Urinary bladder (tissue), 4 donors: ENCODE data around the gene THYN1. TPM values are rescaled to one million over a fixed set of nuclear protein-coding genes. Genes with fewer than 3 reads are reported as not detected.
A peak's percentile ranks its signal among the peaks of the same experiment; 100 is the strongest.
"Not testable (repeated sequence)": the region's sequence is repeated elsewhere in the genome, so short reads cannot be mapped to it uniquely, and the experiment has no call there.

Experiments
- DNase-seq: peaks from one replicate; pipeline ENCODE4 v3.0.0-alpha.2; 2015; ENCODE audit errors: extremely low spot score
- H3K27ac ChIP-seq: one replicate; pipeline ENCODE4 v1.5.1; 2013; ENCODE audit warnings: low read depth, mild to moderate bottlenecking, moderate library complexity
- H3K36me3 ChIP-seq: one replicate; pipeline ENCODE4 v1.6.1; 2013; ENCODE audit warnings: mild to moderate bottlenecking, moderate library complexity; ENCODE audit not compliant: insufficient read depth
- H3K4me1 ChIP-seq: one replicate; pipeline ENCODE4 v1.6.1; 2013; ENCODE audit warnings: mild to moderate bottlenecking, moderate library complexity; ENCODE audit not compliant: insufficient read depth
- H3K4me3 ChIP-seq: one replicate; pipeline ENCODE4 v1.5.1; 2013; ENCODE audit warnings: low read depth, low read length
- WGBS: extraction: QIAGEN DNeasy Blood & Tissue Kit; methylation state at CpG from one replicate; pipeline ENCODE4 v1.1.7; 2013; 5-methylcytosine and 5-hydroxymethylcytosine counted together
- polyA plus RNA-seq: library from polyadenylated mRNA; stranded (reverse); fragments of 200-250 nt; gene quantifications from one replicate; pipeline ENCODE4 v1.2.3, GENCODE V29; 2013
- total RNA-seq: library from RNA; depleted of rRNA; stranded (reverse); fragments of >200 nt; gene quantifications from one replicate; pipeline ENCODE4 v1.2.3, GENCODE V29; 2014
- donor health status: healthy with polysubstance abuse.
- donor health status: healthy.

THYN1 gene
- total RNA-seq = 47.2 TPM
- 61.7 TPM for polyA plus RNA-seq

GRCh38 chr11:134253188-134253993 lies at the start of gene THYN1, which contains the start of gene ACAD8:
Gene THYN1 (minus strand): TSS chr11:134253352. CDS start chr11:134252882, 470 bp downstream.
Gene ACAD8 (plus strand): TSS chr11:134253568. CDS start chr11:134253601, 33 bp downstream.
- DNase-seq = peak; percentile 89
- Histone ChIP-seq H3K4me3 (peak within 1 kb of the TSS; percentile 75), H3K36me3 (no peaks in the 10 kb centered on the region), H3K4me1 (peaks cover 5% of the 10 kb centered on the region), H3K27ac (no peak within 1 kb of the TSS)
- WGBS = under 1% methylated on average over 70 of the region's 70 CpGs

GRCh38 chr11:134294664-134295063 lies 41.5 kb upstream of the THYN1 start:
- Histone ChIP-seq H3K27ac (no peak overlapping the region), H3K4me1 (no peaks in the 10 kb centered on the region), H3K36me3 (no peaks in the 10 kb centered on the region), H3K4me3 (no peak overlapping the region)
- 79% methylated on average over 9 of the region's 9 CpGs for WGBS
- DNase-seq = no peak

- Histone ChIP-seq H3K4me1 (no peaks in the 10 kb centered on the region), H3K27ac (no peak overlapping the region), H3K36me3 (no peaks in the 10 kb centered on the region), H3K4me3 (no peak overlapping the region)
- 77% methylated on average over 20 of the region's 20 CpGs for WGBS
- no peak for DNase-seq
These were observed 40.3 kb upstream of the THYN1 start for GRCh38 chr11:134293119-134294113.

GRCh38 chr11:134292661-134293060 lies 39.5 kb upstream of the THYN1 start:
- H3K4me1 ChIP-seq = no peaks in the 10 kb centered on the region
- 88% methylated on average over 15 of the region's 15 CpGs for WGBS
- no peak overlapping the region for H3K27ac ChIP-seq
- DNase-seq = no peak
- H3K4me3 ChIP-seq = no peak overlapping the region
- no peaks in the 10 kb centered on the region for H3K36me3 ChIP-seq

- 99% methylated on average over 6 of the region's 6 CpGs for WGBS
- no peak for DNase-seq
These were observed 38.0 kb upstream of the THYN1 start for GRCh38 chr11:134291196-134291595.

GRCh38 chr11:134290646-134291045 lies 37.5 kb upstream of the THYN1 start:
- no peak for DNase-seq
- no peak overlapping the region for H3K27ac ChIP-seq
- H3K4me1 ChIP-seq = no peaks in the 10 kb centered on the region
- no peak overlapping the region for H3K4me3 ChIP-seq
- WGBS = 93% methylated on average over 7 of the region's 7 CpGs
- no peaks in the 10 kb centered on the region for H3K36me3 ChIP-seq

More at GRCh38 chr11:134291196-134291595, 38.0 kb upstream of the THYN1 start:
- no peak overlapping the region for H3K4me3 ChIP-seq
- no peaks in the 10 kb centered on the region for H3K36me3 ChIP-seq
- H3K27ac ChIP-seq = no peak overlapping the region
- no peaks in the 10 kb centered on the region for H3K4me1 ChIP-seq

GRCh38 chr11:134289789-134290188 lies 36.6 kb upstream of the THYN1 start:
- no peak overlapping the region for H3K27ac ChIP-seq
- WGBS = 34% methylated on average over 12 of the region's 12 CpGs
- no peaks in the 10 kb centered on the region for H3K4me1 ChIP-seq
- no peak for DNase-seq
- H3K4me3 ChIP-seq = no peak overlapping the region
- no peaks in the 10 kb centered on the region for H3K36me3 ChIP-seq

GRCh38 chr11:134289167-134289566 lies 36.0 kb upstream of the THYN1 start:
- no peaks in the 10 kb centered on the region for H3K36me3 ChIP-seq
- no peak overlapping the region for H3K4me3 ChIP-seq
- H3K27ac ChIP-seq = no peak overlapping the region
- no peak for DNase-seq
- WGBS = 76% methylated on average over 4 of the region's 4 CpGs
- no peaks in the 10 kb centered on the region for H3K4me1 ChIP-seq

- 92% methylated on average over 13 of the region's 13 CpGs for WGBS
- H3K4me3 ChIP-seq = no peak overlapping the region
These were observed 35.3 kb upstream of the THYN1 start for GRCh38 chr11:134288486-134288885.

GRCh38 chr11:134287561-134287960 lies 34.4 kb upstream of the THYN1 start:
- WGBS = 89% methylated on average over 12 of the region's 12 CpGs
- DNase-seq = no peak
- H3K4me3 ChIP-seq = no peak overlapping the region
- H3K4me1 ChIP-seq = no peaks in the 10 kb centered on the region
- no peak overlapping the region for H3K27ac ChIP-seq
- no peaks in the 10 kb centered on the region for H3K36me3 ChIP-seq

More at GRCh38 chr11:134288486-134288885, 35.3 kb upstream of the THYN1 start:
- H3K4me1 ChIP-seq = no peaks in the 10 kb centered on the region
- H3K27ac ChIP-seq = no peak overlapping the region
- no peaks in the 10 kb centered on the region for H3K36me3 ChIP-seq
- no peak for DNase-seq

- H3K4me1 ChIP-seq, DNase-seq, H3K27ac ChIP-seq, H3K4me3 ChIP-seq, H3K36me3 ChIP-seq: not testable (repeated sequence)
- WGBS = 83% methylated on average over 5 of the region's 5 CpGs
These were observed 31.2 kb upstream of the THYN1 start for GRCh38 chr11:134284349-134284748.

GRCh38 chr11:134283461-134284230 lies 30.5 kb upstream of the THYN1 start:
- no peak for DNase-seq
- Histone ChIP-seq H3K36me3 (no peaks in the 10 kb centered on the region), H3K27ac (no peak overlapping the region), H3K4me3 (no peak overlapping the region), H3K4me1 (no peaks in the 10 kb centered on the region)
- WGBS = 84% methylated on average over 16 of the region's 16 CpGs
